Measurements from ENCODE around the gene SAE1.

- no peak for TF ChIP-seq CTCF (conservative IDR thresholded peaks at IDR 0.05; ENCODE audit: low read depth, low read length)
- no peak for TF ChIP-seq EZH2 (IDR thresholded peaks at IDR 0.05; ENCODE audit: borderline replicate concordance, low read depth, low read length, poor library complexity, severe bottlenecking)
Observed at GRCh38 chr19:47102346-47103060, 28.1 kb upstream of the SAE1 start.
